IMR-90 (cell line): Measurements from ENCODE around the gene ANKRD13D. TPM values are rescaled to one million over a fixed set of nuclear protein-coding genes. Genes with fewer than 3 reads are reported as not detected.

ENCODE experiments used
- ATAC-seq: fragments of 200-7000 bp; cut with Tn5 transposase; 2 replicates; pipeline ENCODE4 v1.9.1; 2020; ENCODE audit warnings: low read depth, mild to moderate bottlenecking, moderate library complexity
- BruUV-seq: library from RNA; stranded (reverse); fragments of 400-500 nt; replicated peaks from 2 replicates; lab custom pipeline; 2021; lab: Mats Ljungman, UMichigan
- CTCF ChIA-PET: fragments of 300-600 bp; formaldehyde crosslinking; extraction: SDS; loops from one replicate; lab custom pipeline; 2021; ENCODE audit warnings: antibody characterized with exemption; lab: Yijun Ruan, JAX
- POLR2A ChIA-PET: fragments of 300-600 bp; sonication (Branson Sonifier 250); formaldehyde crosslinking; loops from one replicate; lab custom pipeline; 2022; ENCODE audit warnings: antibody characterized with exemption; ENCODE audit not compliant: unreplicated experiment; lab: Charles Lee
- DNase-seq: peaks from one replicate; pipeline ENCODE4 v3.0.0; 2013
- H2AFZ ChIP-seq: replicated peaks from 2 replicates; pipeline ENCODE3; 2013; ENCODE audit warnings: low read length, mild to moderate bottlenecking; ENCODE audit not compliant: poor library complexity
- H2AK5ac ChIP-seq: 2 replicates; pipeline ENCODE4 v1.6.1; 2013; ENCODE audit warnings: low read depth, low read length, inconsistent platforms
- H2AK9ac ChIP-seq: replicated peaks from 2 replicates; pipeline ENCODE3; 2013; ENCODE audit warnings: mild to moderate bottlenecking, low read depth, low read length, moderate library complexity; ENCODE audit not compliant: poor library complexity
- H2BK120ac ChIP-seq: 2 replicates; pipeline ENCODE4 v1.6.1; 2013; ENCODE audit warnings: low read depth, low read length, inconsistent platforms
- H2BK15ac ChIP-seq: 3 replicates; pipeline ENCODE4 v1.6.1; 2013; ENCODE audit warnings: low read depth, low read length, inconsistent platforms
- H2BK20ac ChIP-seq: 2 replicates; pipeline ENCODE4 v1.6.1; 2013; ENCODE audit warnings: low read depth, mild to moderate bottlenecking, inconsistent platforms, low read length, moderate library complexity
- H2BK5ac ChIP-seq: 2 replicates; pipeline ENCODE4 v1.6.1; 2013; ENCODE audit warnings: mild to moderate bottlenecking, low read depth, low read length, inconsistent platforms; ENCODE audit not compliant: poor library complexity, severe bottlenecking
- H3K14ac ChIP-seq: replicated peaks from 2 replicates; pipeline ENCODE4 v1.6.1; 2013; ENCODE audit warnings: low read depth, low read length, inconsistent platforms
- H3K18ac ChIP-seq: 2 replicates; pipeline ENCODE4 v1.6.1; 2013; ENCODE audit warnings: low read depth, low read length, control low read depth
- H3K23ac ChIP-seq: 2 replicates; pipeline ENCODE4 v1.6.1; 2013; ENCODE audit warnings: low read depth, low read length, inconsistent platforms
- H3K27ac ChIP-seq: 2 replicates; pipeline ENCODE4 v1.5.1; 2013; ENCODE audit warnings: mild to moderate bottlenecking, control low read depth, low read length; ENCODE audit not compliant: insufficient read depth
- H3K27me3 ChIP-seq: 2 replicates; pipeline ENCODE4 v1.6.1; 2013; ENCODE audit warnings: low read length; ENCODE audit not compliant: control insufficient read depth, insufficient read depth
- H3K36me3 ChIP-seq: 2 replicates; pipeline ENCODE4 v1.6.1; 2013; ENCODE audit warnings: low read length, mixed read lengths; ENCODE audit not compliant: control insufficient read depth, insufficient read depth
- H3K4ac ChIP-seq: 2 replicates; pipeline ENCODE4 v1.6.1; 2013; ENCODE audit warnings: low read depth, low read length, inconsistent platforms
- H3K4me1 ChIP-seq: 2 replicates; pipeline ENCODE4 v1.6.1; 2013; ENCODE audit warnings: low read length, mixed read lengths; ENCODE audit not compliant: control insufficient read depth, insufficient read depth
- H3K4me2 ChIP-seq: 2 replicates; pipeline ENCODE4 v1.6.1; 2013; ENCODE audit warnings: low read depth, mild to moderate bottlenecking, control low read depth, low read length, moderate library complexity
- H3K4me3 ChIP-seq: 2 replicates; pipeline ENCODE4 v1.5.1; 2013; ENCODE audit warnings: low read depth, mild to moderate bottlenecking, control low read depth, low read length, moderate library complexity; ENCODE audit not compliant: insufficient read depth
- H3K56ac ChIP-seq: 2 replicates; pipeline ENCODE4 v1.6.1; 2013; ENCODE audit warnings: low read length, inconsistent platforms; ENCODE audit not compliant: insufficient read depth; ENCODE audit errors: extremely low read depth
- H3K79me1 ChIP-seq, 2 experiments: 2 replicates each; pipeline ENCODE4 v1.6.1; 2013; ENCODE audit warnings: low read length in 2 of 2, inconsistent platforms in 1 of 2, low read depth in 1 of 2
- H3K9ac ChIP-seq: 2 replicates; pipeline ENCODE4 v1.6.1; 2013; ENCODE audit warnings: low read depth, low read length, control low read depth
- H3K9me1 ChIP-seq: 2 replicates; pipeline ENCODE4 v1.6.1; 2013; ENCODE audit warnings: low read length, inconsistent platforms; ENCODE audit not compliant: insufficient read depth
- H3K9me3 ChIP-seq: 2 replicates; pipeline ENCODE4 v1.6.1; 2013; ENCODE audit warnings: low read length; ENCODE audit not compliant: control insufficient read depth, insufficient read depth
- H4K20me1 ChIP-seq: 2 replicates; pipeline ENCODE4 v1.6.1; 2013; ENCODE audit warnings: low read length, inconsistent platforms; ENCODE audit not compliant: insufficient read depth
- H4K5ac ChIP-seq: 2 replicates; pipeline ENCODE4 v1.6.1; 2013; ENCODE audit warnings: mild to moderate bottlenecking, low read depth, low read length, control low read depth
- H4K8ac ChIP-seq, 2 experiments: 2 replicates each; pipeline ENCODE4 v1.6.1; 2013; ENCODE audit warnings: low read depth in 2 of 2, low read length in 2 of 2, control low read depth in 1 of 2, inconsistent platforms in 1 of 2
- H4K91ac ChIP-seq: 2 replicates; pipeline ENCODE4 v1.6.1; 2013; ENCODE audit warnings: low read depth, low read length, inconsistent platforms; ENCODE audit not compliant: insufficient read depth
- MAFK ChIP-seq: IDR thresholded peaks from 2 replicates; pipeline ENCODE4 v1.6.1; 2012; ENCODE audit warnings: low read depth, low read length, improper control_type of control experiment
- MAZ ChIP-seq: IDR thresholded peaks from 2 replicates; pipeline ENCODE4 v1.6.1; 2012; ENCODE audit warnings: low read depth, mild to moderate bottlenecking, low read length, improper control_type of control experiment, moderate library complexity, borderline replicate concordance
- RCOR1 ChIP-seq: IDR thresholded peaks from 2 replicates; pipeline ENCODE4 v1.6.1; 2012; ENCODE audit warnings: mild to moderate bottlenecking, low read length, improper control_type of control experiment; ENCODE audit not compliant: insufficient replicate concordance
- RFX5 ChIP-seq: IDR thresholded peaks from 2 replicates; pipeline ENCODE4 v1.8.0; 2012; ENCODE audit warnings: low read depth, mild to moderate bottlenecking, low read length, moderate library complexity
- SMC3 ChIP-seq: fragments of 150-350 bp; IDR thresholded peaks from 2 replicates; pipeline ENCODE4 v1.6.1; 2016; ENCODE audit warnings: low read depth, mild to moderate bottlenecking, antibody characterized with exemption, low read length, moderate library complexity
- WGBS, 2 experiments: methylation state at CpG; one replicate each; pipeline versions ENCODE4 v1.1.5 to v1.1.7; 2013; ENCODE audit warnings: missing lambda C conversion rate in 2 of 2; ENCODE audit not compliant: insufficient read length in 1 of 2; ENCODE audit errors: extremely low coverage in 2 of 2; 5-methylcytosine and 5-hydroxymethylcytosine counted together
- dilution Hi-C: fragments of 300-500 bp; cut with HindIII; formaldehyde crosslinking; loops from one replicate; pipeline ENCODE4 v1.14.3; 2018; ENCODE audit warnings: low sequenced_read_pairs; ENCODE audit not compliant: unreplicated experiment
- in situ Hi-C: fragments of 300-500 bp; cut with MboI; formaldehyde crosslinking; loops from 3 replicates; pipeline ENCODE4 v1.14.3; 2019; ENCODE audit warnings: low sequenced_read_pairs, inconsistent platforms, mixed read lengths
- intact Hi-C: fragments of 100-400 bp; cut with micrococcal nuclease; formaldehyde crosslinking; loops from 2 replicates; pipeline ENCODE4 v1.10.0; 2022
- polyA plus RNA-seq, 3 experiments: library from polyadenylated mRNA; depleted of rRNA; stranded (reverse); fragments of >200 nt; gene quantifications; 2 replicates each; pipeline ENCODE4 v1.2.3, GENCODE V29; 2012; ENCODE audit warnings: low replicate concordance in 1 of 3
- total RNA-seq: library from RNA; depleted of rRNA; stranded (reverse); fragments of >200 nt; gene quantifications from 2 replicates; pipeline ENCODE4 v1.2.3, GENCODE V29; 2012
- TF ChIP-seq, protein P1 (sequence below): fragments of 150-350 bp; IDR thresholded peaks from 2 replicates; pipeline ENCODE4 v1.6.1; 2017; ENCODE audit warnings: mild to moderate bottlenecking, antibody characterized with exemption, low read length, low read depth

Gene ANKRD13D
- total and polyA plus RNA-seq, 2 of the 4 experiments (the other 2 are of a cell fraction), result 7.3 to 38.4 TPM

DNA sequence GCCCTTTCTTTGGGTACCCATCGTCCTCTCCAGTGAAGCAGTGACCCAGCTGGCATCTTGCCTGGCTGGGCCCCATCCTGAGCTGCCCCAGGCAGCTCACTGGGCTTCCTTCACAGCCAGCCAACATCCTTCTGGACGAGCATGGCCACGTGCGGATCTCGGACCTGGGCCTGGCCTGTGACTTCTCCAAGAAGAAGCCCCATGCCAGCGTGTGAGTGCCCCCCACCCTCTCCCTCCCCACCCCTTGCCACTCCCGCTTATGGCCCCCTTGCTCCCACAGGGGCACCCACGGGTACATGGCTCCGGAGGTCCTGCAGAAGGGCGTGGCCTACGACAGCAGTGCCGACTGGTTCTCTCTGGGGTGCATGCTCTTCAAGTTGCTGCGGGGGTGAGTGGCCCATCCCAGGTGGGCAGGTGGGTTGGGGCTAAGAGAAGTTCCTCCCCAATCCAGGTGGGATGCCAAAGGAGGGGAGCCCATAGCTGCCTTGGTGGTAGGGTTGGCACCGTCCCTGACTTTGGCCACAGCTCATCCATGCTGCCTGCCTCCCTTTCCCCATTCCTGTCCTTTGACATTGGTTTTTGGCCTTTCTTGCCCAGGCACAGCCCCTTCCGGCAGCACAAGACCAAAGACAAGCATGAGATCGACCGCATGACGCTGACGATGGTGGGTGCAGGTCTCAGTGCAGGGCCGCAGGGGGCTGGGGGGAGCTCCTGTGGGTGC lies 6.8 kb upstream of the ANKRD13D start:
- WGBS, 2 experiments, result 96% methylated on average over 4 of the region's 20 CpGs; no CpG with 5 or more reads in 1 of the 2 experiments
- Histone ChIP-seq H2AK5ac (no peak overlapping the region), H2BK5ac (no peak overlapping the region), H3K4ac (no peak overlapping the region), H4K5ac (no peak overlapping the region), H4K91ac (no peak overlapping the region), H3K36me3 (peaks cover 69% of the 10 kb centered on the region), H2BK120ac (no peak overlapping the region), H3K27me3 (no peaks in the 10 kb centered on the region), H3K18ac (no peak overlapping the region), H3K9ac (no peak overlapping the region), H3K79me1 (peaks cover 15 to 40% of the 10 kb centered on the region in 2 experiments), H2AFZ (peak overlapping the region; percentile 14), H4K20me1 (peaks cover 5% of the 10 kb centered on the region; the same call in 1 of the 2 replicates), H2AK9ac (no peak overlapping the region), H3K56ac (no peak overlapping the region), H2BK15ac (no peak overlapping the region), H3K4me1 (peaks cover 6% of the 10 kb centered on the region), H3K14ac (no peak overlapping the region), H3K27ac (no peak overlapping the region), H3K4me3 (no peak overlapping the region), H2BK20ac (no peak overlapping the region), H3K23ac (no peak overlapping the region), H3K9me3 (no peaks in the 10 kb centered on the region), H4K8ac (no peak overlapping the region), H3K9me1 (peaks cover 6% of the 10 kb centered on the region), H3K4me2 (no peak overlapping the region)
- no TSS peak for BruUV-seq
- in situ Hi-C loops, result no loop called here
- POLR2A ChIA-PET, result no interaction called here
- TF ChIP-seq MAFK (no peak), RFX5 (no peak), SMC3 (no peak), MAZ (no peak), RCOR1 (no peak)
- TF ChIP-seq, protein P1, sequence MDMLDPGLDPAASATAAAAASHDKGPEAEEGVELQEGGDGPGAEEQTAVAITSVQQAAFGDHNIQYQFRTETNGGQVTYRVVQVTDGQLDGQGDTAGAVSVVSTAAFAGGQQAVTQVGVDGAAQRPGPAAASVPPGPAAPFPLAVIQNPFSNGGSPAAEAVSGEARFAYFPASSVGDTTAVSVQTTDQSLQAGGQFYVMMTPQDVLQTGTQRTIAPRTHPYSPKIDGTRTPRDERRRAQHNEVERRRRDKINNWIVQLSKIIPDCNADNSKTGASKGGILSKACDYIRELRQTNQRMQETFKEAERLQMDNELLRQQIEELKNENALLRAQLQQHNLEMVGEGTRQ, result no peak
- intact Hi-C loops, result no loop called here
- CTCF ChIA-PET, result no interaction called here
- dilution Hi-C loops, result no loop called here
- no peak for ATAC-seq
- DNase-seq, result no peak
